Measurements from ENCODE around the gene TRPM5.

DNA sequence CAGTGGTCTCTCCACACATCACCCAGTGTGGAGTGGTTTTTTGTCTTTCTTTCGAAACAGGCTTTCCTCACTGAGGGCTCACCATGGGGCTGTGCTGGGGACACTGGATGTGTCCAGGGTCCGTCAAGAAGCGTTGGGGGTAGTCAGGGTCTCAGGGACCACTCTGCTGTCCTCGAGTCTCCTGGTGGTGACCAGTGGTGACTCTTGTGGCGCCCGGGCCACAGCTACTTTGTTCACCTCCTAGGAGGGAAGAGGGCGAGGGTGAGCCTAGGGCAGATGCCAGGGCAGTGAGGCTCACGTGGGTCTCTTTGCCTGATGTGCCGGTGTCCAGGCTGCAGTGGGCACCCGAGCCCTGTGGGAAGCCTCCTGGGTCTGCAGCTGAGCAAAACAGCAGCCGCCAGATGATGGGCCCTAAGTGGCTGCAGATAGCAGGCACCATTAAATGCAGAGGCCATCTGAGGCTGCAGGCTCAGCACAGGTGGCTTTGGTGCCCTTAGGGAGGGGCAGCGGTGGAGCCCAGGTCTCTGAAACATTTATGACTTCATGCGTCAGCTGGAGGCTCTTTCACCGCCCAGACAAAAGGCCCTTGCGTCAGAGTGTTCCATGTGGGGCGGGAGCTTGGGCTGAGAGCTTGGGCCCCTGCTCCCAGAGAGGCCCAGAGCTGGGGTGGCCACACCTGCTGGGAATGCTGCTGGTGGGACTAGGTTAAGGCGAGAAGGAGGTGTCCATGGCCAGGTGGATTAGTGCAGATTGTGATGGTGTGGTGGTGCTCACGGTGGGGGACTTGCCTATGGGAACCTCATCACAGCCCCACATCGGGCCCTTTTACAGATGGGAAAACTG, 30.0 kb upstream of the TRPM5 start:
- TF ChIP-seq POLR2AphosphoS5 (IDR thresholded peaks at IDR 0.05; ENCODE audit: low read depth): no peak
- TF ChIP-seq, protein P1, sequence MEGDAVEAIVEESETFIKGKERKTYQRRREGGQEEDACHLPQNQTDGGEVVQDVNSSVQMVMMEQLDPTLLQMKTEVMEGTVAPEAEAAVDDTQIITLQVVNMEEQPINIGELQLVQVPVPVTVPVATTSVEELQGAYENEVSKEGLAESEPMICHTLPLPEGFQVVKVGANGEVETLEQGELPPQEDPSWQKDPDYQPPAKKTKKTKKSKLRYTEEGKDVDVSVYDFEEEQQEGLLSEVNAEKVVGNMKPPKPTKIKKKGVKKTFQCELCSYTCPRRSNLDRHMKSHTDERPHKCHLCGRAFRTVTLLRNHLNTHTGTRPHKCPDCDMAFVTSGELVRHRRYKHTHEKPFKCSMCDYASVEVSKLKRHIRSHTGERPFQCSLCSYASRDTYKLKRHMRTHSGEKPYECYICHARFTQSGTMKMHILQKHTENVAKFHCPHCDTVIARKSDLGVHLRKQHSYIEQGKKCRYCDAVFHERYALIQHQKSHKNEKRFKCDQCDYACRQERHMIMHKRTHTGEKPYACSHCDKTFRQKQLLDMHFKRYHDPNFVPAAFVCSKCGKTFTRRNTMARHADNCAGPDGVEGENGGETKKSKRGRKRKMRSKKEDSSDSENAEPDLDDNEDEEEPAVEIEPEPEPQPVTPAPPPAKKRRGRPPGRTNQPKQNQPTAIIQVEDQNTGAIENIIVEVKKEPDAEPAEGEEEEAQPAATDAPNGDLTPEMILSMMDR (conservative IDR thresholded peaks at IDR 0.05; ENCODE audit: low read depth in 2 of 2): no peak
- TF ChIP-seq EZH2 (IDR thresholded peaks at IDR 0.05; ENCODE audit: low read depth, unreplicated experiment): no peak
- no peak for TF ChIP-seq REST (IDR thresholded peaks at IDR 0.05; ENCODE audit: unreplicated experiment)
- no peak for TF ChIP-seq EZH2phosphoT487 (IDR thresholded peaks at IDR 0.05; ENCODE audit: unreplicated experiment)
- TF ChIP-seq ZNF114 (CRISPR knock-in tag; IDR thresholded peaks at IDR 0.05): no peak
- TF ChIP-seq NANOG (IDR thresholded peaks at IDR 0.05; ENCODE audit: borderline replicate concordance): no peak
- no peak for TF ChIP-seq ETS1 (IDR thresholded peaks at IDR 0.05)
- TF ChIP-seq STAT1 (IDR thresholded peaks at IDR 0.05; ENCODE audit: unreplicated experiment): no peak
- TF ChIP-seq, protein P2, sequence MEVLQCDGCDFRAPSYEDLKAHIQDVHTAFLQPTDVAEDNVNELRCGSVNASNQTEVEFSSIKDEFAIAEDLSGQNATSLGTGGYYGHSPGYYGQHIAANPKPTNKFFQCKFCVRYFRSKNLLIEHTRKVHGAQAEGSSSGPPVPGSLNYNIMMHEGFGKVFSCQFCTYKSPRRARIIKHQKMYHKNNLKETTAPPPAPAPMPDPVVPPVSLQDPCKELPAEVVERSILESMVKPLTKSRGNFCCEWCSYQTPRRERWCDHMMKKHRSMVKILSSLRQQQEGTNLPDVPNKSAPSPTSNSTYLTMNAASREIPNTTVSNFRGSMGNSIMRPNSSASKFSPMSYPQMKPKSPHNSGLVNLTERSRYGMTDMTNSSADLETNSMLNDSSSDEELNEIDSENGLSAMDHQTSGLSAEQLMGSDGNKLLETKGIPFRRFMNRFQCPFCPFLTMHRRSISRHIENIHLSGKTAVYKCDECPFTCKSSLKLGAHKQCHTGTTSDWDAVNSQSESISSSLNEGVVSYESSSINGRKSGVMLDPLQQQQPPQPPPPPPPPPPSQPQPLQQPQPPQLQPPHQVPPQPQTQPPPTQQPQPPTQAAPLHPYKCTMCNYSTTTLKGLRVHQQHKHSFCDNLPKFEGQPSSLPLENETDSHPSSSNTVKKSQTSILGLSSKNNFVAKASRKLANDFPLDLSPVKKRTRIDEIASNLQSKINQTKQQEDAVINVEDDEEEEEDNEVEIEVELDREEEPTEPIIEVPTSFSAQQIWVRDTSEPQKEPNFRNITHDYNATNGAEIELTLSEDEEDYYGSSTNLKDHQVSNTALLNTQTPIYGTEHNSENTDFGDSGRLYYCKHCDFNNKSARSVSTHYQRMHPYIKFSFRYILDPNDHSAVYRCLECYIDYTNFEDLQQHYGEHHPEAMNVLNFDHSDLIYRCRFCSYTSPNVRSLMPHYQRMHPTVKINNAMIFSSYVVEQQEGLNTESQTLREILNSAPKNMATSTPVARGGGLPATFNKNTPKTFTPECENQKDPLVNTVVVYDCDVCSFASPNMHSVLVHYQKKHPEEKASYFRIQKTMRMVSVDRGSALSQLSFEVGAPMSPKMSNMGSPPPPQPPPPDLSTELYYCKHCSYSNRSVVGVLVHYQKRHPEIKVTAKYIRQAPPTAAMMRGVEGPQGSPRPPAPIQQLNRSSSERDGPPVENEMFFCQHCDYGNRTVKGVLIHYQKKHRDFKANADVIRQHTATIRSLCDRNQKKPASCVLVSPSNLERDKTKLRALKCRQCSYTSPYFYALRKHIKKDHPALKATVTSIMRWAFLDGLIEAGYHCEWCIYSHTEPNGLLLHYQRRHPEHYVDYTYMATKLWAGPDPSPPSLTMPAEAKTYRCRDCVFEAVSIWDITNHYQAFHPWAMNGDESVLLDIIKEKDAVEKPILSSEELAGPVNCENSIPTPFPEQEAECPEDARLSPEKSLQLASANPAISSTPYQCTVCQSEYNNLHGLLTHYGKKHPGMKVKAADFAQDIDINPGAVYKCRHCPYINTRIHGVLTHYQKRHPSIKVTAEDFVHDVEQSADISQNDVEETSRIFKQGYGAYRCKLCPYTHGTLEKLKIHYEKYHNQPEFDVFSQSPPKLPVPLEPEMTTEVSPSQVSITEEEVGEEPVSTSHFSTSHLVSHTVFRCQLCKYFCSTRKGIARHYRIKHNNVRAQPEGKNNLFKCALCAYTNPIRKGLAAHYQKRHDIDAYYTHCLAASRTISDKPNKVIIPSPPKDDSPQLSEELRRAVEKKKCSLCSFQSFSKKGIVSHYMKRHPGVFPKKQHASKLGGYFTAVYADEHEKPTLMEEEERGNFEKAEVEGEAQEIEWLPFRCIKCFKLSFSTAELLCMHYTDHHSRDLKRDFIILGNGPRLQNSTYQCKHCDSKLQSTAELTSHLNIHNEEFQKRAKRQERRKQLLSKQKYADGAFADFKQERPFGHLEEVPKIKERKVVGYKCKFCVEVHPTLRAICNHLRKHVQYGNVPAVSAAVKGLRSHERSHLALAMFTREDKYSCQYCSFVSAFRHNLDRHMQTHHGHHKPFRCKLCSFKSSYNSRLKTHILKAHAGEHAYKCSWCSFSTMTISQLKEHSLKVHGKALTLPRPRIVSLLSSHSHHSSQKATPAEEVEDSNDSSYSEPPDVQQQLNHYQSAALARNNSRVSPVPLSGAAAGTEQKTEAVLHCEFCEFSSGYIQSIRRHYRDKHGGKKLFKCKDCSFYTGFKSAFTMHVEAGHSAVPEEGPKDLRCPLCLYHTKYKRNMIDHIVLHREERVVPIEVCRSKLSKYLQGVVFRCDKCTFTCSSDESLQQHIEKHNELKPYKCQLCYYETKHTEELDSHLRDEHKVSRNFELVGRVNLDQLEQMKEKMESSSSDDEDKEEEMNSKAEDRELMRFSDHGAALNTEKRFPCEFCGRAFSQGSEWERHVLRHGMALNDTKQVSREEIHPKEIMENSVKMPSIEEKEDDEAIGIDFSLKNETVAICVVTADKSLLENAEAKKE (CRISPR knock-in tag; IDR thresholded peaks at IDR 0.05): no peak
- TF ChIP-seq JUNB (IDR thresholded peaks at IDR 0.05; ENCODE audit: unreplicated experiment): no peak
- TF ChIP-seq CREB1 (CRISPR knock-in tag; IDR thresholded peaks at IDR 0.05; ENCODE audit: low read depth): no peak
- TF ChIP-seq ZNF331 (CRISPR knock-in tag; IDR thresholded peaks at IDR 0.05; ENCODE audit: low read depth): no peak

All from GM23338 (cell line).